Measurements from ENCODE around the gene TSSK1B.
"Not testable (repeated sequence)": the region's sequence is repeated elsewhere in the genome, so short reads cannot be mapped to it uniquely, and the experiment has no call there.

TSSK1B gene, protein sequence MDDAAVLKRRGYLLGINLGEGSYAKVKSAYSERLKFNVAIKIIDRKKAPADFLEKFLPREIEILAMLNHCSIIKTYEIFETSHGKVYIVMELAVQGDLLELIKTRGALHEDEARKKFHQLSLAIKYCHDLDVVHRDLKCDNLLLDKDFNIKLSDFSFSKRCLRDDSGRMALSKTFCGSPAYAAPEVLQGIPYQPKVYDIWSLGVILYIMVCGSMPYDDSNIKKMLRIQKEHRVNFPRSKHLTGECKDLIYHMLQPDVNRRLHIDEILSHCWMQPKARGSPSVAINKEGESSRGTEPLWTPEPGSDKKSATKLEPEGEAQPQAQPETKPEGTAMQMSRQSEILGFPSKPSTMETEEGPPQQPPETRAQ

DNA sequence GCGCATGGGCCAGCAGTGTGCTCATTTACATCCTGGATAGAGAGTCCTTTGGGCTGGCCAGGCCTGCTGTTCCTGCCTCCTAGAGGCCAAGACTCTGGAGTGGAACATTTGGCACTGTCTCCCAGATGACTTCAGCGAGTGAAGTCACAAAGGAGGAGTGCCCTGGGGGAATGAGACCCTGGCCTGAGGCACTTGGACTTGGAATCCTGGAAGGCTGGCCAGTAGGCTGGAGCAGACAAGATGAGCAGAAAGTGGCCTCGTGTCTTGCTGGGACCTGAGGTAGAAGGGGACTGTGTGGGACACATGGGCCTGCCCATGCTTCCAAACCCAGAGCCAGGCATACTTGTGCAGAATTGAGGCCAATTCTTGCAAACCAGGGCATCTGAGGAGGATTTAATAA, at the start of gene TSSK1B:
TSS of gene TSSK1B (minus strand) at position 101 of the 400 bp plus-strand sequence. CDS start 150 bp downstream, outside the sequence.
- no peak for FAIRE-seq

DNA sequence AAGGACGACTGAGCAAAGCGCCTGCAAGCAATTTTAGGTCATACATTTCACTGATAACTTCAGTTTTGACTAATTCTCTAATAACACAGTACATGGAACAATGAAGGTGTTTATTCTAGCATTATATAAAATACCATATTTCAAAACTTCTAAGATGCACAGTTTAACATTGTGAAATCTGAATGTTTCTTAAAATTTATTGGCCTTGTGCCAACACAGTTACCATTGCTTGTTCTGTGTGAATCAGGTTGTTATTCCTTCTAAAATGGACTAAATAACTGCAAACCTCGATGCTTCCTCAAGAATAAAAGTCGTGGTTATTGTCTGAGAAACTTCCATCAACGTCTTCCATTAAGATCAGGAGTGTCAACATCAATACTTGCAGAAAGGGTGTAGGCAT, 45.5 kb upstream of the TSSK1B start:
- no peak for FAIRE-seq

DNA sequence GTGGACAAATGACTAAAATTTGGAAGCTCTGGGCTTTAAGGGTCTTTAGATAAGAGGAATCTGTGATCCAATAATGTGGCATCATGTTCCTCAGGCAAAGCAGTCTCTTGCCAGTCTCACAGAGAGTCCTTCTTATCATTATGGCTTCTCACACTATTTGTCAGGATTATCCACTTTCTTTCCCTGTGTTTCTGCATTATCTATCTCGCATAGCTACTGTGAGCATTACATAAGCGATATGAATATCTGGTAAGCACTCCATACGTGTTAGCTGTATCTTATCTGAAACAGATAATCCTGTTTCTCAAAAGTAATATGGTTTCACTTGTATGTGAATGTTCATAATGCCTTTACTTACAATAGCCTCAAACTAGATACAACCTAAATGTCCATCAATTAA, 43.9 kb upstream of the TSSK1B start:
- no peak for FAIRE-seq

DNA sequence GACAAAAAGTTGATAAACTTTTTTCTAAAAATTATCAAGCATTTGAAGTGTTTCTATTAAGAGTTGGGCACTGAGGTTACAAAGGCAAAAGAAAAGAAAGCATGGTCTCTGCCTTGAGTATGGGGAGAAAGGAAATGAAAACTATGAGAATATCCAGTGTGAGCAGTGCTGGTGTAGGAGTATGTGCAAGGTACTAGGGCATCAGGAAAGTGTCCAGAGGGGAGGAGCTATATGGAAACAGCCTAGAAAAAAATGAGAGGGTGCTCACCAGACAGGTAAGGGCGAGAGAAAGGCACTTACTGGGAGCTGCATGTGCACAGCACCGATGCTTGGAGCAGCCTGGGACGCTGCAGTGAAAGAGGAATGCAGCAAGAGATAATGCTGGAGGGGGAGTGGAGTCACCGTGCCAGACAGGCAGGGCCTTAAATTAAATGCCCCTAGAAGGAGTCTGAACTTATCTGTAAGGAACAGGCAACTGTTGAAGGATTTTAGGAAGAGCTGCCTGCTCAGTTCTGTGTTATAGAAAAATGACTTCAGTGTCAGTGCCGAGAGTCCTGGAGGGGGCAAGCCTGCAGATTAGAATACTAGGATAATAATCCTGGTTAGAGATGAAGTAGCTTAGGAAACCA, 39.4 kb upstream of the TSSK1B start:
- FAIRE-seq = no peak

DNA sequence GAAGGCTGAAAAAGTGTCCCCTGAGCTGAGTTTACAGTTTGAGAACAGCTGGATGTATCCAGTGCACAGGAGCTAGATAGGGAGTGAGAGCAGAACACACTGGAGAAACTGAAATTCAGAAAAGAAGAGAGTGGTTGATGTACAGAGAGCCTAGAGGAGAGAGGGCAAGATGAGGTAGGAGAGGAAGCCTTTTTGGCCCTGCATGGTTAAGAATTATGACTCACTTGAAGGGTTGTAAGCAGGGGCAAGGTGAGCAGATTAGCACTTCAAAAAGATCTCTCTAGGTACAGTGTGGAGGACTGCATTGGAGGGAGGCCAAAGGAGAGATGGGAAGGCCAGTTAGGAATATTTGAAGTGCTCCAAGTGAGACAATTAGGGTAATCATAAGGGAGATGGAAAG, 28.2 kb upstream of the TSSK1B start:
- FAIRE-seq = no peak

DNA sequence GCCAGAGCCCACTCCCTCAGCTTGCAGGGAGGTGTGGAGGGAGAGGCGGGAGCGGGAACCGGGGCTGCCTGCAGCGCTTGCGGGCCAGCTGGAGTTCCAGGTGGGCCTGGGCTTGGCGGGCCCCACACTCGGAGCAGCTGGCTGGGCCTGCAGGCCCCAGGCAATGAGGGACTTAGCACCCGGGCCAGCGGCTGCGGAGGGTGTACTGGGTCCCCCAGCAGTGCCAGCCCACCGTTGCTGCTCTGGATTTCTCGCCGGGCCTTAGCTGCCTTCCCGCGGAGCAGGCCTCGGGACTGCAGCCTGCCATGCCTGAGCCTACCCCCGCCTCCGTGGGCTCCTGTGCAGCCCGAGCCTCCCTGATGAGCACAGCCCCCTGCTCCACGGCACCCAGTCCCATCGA, 22.3 kb upstream of the TSSK1B start:
- not testable (repeated sequence) for FAIRE-seq

DNA sequence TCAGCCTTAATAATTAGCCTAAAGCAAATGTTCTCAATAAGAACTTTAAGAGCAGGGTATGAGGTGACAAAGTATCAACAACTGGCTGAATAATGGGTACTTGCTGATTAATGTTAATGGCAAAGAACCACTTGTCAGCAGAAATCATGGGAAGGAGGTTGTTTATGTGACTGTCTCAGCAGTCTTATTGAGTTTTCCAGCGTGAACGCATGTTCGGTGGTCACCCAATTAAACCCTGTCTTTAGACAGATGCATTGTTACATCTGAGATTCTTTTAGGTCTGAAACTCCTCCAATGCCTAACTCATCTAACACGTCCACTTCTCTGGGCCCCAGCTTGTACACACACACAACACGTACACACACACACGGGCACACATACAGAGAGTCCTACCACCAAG, 18.2 kb upstream of the TSSK1B start:
- no peak for FAIRE-seq

DNA sequence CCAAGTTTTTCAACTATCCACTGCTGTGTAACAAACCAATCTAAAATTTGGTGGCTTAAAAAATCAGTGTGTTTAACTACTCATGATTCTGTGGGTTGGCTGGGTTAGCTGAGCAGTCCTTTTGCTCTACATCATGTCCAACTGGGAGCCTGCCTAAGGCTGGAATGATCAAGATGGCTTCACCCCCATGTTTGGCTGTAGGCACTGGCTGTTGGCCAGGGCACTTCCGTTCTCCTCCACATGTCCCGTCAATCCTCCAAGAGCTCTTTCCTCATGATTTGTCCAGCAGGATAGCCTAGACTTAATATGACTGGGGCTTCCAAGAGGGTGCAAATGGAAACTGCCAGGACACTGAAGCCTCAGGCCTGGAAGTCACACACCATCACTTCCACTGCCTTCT, 17.0 kb upstream of the TSSK1B start:
- no peak for FAIRE-seq

DNA sequence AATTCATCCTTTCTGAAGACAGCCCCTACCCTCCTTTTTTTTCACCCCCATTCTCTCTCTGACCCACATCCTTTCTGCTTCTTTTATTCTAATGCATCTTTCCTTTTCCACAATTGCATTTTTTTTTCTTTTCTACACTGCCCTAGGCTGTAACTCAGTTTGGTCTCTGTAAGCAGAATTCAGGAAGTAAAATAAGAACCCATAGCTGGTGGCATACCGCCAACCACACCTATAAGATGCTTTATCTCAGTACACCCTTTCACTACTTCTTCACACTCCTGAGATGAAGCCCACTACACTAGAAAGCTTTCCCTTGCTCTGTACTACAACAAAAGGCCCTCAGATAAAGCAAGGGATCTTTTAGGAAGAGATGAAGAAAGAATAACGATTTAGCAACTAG, 16.1 kb upstream of the TSSK1B start:
- no peak for FAIRE-seq

DNA sequence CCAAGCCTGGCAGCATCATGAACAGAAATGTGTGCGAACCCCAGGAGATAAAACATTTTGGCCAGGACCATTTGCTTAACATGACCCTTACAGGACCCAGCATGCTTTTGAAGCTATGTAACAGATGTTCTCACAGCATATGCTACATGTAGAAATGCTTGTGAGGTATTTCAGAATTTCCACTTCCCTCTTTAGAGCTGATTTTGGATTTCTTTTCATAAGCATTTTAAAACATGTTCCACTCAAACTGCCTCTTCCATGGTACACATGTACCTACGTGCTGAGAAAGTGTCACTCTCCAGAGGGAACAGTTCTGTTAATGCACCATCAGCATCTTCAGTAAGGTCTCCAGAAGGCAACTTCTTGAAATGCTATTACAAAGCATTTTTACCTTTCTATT, 15.7 kb upstream of the TSSK1B start:
- no peak for FAIRE-seq

DNA sequence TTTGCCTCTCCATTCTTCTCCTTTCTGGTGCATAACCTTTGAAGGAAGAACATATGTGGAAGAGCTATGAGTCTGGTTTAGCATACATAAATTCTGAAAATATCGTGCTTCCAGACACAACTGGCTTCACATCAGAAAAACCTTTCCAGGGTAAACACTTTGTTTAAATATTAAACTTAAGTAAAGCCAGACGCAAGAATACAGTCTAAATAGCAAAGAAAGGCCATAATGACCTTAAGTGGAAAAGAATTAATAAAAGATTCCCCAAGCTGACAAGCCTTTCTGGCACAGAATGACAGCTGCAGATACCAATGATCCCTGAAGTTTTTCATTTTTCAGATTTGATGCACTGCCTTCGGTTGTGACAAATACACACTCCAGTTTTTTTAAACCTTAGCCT, 13.5 kb upstream of the TSSK1B start:
- FAIRE-seq = no peak

DNA sequence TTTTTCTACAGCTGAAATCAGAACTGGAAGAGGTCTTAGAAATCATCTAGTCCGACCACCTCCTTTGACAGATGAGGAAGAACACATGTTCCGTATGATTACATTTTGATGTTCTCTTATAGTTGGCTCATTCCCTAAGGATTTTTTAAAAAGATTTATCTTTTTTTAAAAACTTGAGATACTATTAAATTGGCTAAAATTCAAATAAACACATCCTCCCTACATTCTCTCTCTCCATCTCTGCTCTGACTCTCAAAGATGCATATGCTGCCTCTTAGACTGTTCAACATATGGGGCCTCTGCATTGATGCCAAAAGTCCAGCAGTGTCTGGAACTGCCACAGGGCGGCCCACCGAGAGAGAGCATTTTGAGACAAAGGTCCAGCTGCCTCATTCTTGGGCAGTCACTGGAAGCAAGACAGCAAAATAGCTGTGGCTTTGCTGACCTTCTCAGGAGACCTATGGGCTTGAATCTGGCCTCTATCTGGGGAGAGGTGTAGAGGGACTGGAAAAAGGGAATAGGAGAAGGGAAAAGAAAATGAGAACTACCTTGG, 12.8 kb upstream of the TSSK1B start:
- FAIRE-seq = no peak

DNA sequence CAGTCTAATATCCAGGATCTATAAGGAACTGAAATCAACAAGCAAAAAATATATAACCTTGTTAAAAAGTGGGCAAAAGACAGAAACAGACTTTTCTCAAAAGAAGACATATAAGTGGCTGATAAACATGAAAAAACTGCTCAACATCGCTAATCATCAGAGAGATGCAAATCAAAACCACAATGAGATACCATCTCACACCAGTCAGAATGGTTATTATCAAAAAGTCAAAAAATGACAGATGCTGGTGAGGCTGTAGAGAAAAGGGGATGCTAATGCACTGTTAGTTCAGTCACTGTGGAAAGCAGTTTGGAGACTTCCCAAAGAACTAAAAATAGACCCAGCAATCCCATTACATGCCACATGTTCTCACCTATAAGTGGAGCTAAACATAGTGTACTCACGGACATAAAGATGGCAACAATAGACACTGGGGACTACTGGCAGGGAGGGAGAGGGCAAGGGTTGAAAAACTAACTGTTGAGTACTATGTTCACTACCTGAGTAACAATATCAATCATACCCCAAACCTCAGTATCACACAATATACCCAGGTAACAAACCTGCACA, 11.7 kb upstream of the TSSK1B start:
- FAIRE-seq = no peak

DNA sequence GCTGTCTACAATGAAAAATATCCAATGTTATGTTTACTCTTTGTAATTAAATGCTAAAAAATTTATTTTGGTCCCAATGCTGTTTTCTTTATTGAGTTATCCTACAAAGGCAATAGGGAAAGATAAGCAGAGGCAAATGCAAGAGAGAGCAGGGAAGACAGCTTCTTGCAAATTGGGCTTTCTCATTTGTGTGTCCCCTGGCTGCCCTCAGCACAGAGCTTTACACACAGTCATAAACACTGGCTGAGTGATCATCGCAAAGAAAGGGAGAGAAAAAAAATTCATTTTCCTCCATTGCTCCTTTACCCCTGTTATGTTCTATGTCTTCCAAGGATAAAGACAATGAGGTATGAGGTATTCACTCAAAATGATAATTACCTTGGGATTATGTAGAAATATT, 2.3 kb upstream of the TSSK1B start:
- no peak for FAIRE-seq

DNA sequence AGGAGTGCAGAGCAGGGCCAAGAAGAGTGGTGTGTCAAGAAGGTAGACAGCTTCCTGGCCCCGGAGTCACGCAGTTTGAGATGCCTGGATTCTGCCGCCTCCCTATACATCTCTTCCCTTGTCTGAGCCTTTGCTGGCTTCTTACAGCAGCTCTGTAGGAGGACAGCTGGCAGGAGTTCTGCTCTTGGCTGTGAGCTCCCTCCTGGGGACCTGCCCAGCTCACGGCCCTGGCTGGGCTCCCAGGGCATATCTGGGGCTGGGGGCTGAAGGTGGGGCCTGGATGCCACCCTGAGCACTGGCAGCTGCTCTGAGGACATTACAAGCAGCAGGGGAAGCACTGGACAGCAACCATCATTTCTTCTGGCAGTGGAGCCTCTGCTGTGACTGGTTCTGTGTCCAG, 786 bp upstream of the TSSK1B start:
- FAIRE-seq = no peak

DNA sequence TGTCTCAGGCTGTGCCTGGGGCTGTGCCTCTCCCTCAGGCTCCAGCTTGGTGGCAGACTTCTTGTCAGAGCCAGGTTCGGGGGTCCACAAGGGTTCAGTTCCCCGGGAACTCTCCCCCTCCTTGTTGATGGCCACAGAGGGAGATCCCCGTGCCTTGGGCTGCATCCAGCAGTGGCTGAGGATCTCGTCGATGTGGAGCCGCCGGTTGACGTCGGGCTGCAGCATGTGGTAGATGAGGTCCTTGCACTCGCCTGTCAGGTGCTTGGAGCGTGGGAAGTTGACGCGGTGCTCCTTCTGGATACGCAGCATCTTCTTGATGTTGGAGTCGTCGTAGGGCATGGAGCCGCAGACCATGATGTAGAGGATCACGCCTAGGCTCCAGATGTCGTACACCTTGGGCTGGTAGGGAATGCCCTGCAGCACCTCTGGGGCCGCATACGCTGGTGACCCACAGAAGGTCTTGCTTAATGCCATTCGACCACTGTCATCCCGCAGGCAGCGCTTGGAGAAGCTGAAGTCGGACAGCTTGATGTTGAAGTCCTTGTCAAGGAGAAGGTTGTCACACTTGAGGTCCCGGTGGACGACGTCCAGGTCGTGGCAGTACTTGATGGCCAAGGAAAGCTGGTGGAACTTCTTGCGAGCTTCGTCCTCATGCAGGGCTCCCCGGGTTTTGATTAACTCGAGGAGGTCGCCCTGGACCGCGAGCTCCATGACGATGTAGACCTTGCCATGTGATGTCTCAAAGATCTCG, 752 bp downstream of the TSSK1B start:
- no peak for FAIRE-seq

DNA sequence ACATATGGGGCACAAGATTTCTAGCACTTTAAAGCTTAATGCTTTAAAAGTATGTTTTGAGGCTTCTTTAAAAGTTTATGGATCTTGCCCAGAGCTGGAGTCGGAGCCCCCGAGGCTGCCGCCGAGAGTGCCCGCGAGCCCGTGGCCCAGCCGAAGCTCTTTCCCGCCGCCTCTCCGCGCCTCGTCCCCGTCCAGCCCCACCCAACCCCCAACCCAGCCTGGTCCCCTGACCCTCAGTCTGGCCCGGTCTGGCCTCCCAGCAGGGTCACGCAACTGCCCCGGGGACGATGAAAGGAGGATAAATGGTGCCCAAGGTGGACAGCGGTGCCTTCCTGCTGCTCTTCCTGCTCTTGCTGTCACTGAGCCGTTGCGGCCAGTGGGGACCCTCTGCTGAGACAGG, 1.7 kb downstream of the TSSK1B start:
- FAIRE-seq = no peak

DNA sequence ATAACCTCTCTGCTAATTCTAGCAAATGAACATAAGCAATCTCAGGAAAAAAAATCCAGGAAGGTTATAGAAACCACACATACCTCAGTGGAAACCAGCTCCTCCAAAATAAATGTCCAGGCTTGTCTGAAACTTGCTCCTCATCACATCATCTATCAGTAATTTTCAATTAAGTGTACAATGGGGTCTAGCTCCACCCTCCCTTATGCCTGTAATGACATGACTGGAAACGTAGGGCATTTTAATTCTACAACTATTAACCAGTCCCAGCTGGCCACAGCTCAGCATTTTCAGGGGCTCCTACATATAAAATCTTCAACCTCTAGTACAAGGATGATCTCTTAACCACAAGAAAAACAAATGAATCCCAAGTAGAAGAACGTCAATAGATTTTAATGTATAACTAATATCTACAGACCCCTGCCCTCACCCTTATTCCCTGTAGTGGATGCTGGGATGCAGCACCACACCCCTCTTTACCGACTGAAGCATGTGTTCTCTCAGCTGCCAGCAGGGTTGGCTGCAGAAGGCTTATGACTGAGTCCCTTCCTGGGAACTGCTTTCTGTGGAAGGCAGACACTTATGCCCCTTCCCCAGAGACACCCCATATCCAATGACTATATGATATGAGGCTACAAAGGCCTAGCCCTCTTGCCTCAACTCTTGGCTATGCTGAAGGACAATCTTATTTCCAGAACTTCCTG, 6.8 kb downstream of the TSSK1B start:
- no peak for FAIRE-seq

DNA sequence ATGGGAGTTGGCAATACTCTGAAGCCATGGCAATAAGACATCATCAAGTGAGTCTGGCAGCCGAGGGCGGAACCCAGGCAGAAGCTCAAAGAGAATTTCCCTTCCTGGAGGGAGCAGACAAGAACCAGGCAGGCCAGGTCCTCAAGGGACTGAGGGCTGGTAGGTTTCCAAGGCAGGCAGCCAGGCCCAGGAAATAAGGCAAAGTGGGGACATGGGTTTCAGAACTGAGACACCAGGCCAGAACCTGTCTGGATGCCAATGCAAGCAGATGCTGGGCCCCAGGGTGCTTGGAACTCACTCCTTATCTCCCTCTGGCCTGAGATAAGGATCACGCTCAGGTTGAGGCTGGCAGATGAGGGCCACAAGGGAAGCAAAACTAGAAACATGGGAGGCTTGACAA, 8.9 kb downstream of the TSSK1B start:
- no peak for FAIRE-seq

DNA sequence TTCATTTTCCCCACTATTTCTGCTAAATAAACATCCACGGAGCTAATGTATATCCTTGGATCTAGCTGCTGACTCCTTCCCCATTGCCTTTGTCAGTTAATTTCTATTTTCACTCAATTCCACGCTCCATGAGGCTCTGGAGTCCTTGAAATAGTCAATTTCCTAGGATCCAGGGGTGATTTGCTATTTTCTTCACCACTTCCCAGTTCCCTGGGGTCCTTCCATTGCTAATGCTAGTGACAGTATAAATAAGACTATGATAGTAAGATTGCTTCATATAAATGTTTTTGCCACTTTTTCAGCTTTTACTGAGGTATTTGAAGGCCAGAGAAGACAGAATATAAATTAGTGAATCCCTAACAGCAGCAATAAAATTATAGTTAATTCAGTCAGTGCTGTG, 13.1 kb downstream of the TSSK1B start:
- no peak for FAIRE-seq

DNA sequence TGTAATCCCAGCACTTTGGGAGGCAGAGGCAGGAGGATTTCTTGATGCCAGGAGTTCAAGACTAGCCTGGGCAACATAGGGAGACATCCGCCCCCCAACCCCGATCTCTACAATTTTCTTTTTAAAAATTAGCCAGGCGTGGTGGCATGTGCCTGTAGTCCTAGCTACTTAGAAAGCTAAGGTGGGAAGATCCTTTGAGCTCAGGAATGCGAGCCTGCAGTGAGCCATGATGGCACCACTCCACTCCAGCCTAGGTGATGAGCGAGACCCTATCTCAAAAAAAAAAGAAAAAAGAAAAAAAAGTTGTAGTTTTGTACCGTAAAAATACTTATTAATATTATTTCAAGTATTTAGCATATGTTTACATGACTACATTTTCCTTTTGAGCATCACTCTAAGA, 29.3 kb downstream of the TSSK1B start:
- FAIRE-seq = no peak

DNA sequence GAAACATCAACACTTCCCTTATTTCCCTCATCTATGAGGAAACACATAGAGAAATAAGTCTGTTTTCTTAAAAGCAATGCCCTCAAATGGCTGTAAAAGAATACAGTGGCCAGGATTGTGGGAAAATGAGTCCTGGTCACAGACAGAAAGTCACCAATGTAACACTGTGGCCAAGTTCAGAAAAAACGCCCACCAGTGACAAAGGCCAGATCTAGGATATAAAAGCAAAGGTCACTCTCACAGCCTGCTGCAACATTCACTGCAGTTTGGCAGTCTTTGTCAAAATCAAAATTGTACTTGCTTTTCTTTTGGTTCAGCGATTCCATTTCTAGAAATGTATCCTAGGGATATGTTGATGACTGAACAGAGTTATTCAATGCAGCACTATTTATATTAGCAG, 30.5 kb downstream of the TSSK1B start:
- FAIRE-seq = no peak

DNA sequence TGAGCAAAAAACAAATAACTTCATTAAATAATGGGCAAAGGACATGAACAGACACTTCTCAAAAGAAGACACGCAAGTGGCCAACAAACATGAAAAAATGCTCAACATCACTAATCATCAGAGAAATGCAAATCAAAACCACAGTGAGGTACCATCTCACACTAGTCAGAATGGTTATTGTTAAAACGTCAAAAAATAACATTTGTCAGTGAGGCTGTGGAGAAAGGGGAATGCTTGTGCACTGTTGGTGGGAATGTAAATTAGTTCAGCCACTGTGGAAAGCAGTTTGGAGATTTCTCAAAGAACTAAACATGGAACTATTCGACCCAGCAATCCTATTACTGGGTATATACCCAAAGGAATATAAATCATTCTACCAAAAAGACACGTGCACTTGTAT, 36.8 kb downstream of the TSSK1B start:
- not testable (repeated sequence) for FAIRE-seq
